SU-DHL-6 (cell line): Measurements from ENCODE around the gene MAST2.

Source experiments
- H2AFZ ChIP-seq: fragments of 200-600 bp; sonication (generic); 2 replicates; pipeline ENCODE4 v1.6.1; 2014; ENCODE audit warnings: low read depth, mild to moderate bottlenecking, moderate library complexity, mixed read lengths, antibody characterized with exemption, low read length; ENCODE audit not compliant: severe bottlenecking
- H3F3A ChIP-seq: fragments of 200-600 bp; shearing (Covaris generic); 2 replicates; pipeline ENCODE4 v1.6.0; 2016; ENCODE audit warnings: antibody characterized with exemption, mild to moderate bottlenecking; ENCODE audit not compliant: insufficient read depth
- H3K27ac ChIP-seq: fragments of 200-600 bp; sonication (generic); 2 replicates; pipeline ENCODE4 v1.5.1; 2016; ENCODE audit warnings: low read depth, mild to moderate bottlenecking, low read length, moderate library complexity, mixed read lengths
- H3K27me3 ChIP-seq: fragments of 200-600 bp; sonication (generic), shearing (Covaris generic); 2 replicates; pipeline ENCODE4 v1.6.0; 2014; ENCODE audit warnings: mild to moderate bottlenecking, low read length
- H3K36me3 ChIP-seq: fragments of 200-600 bp; sonication (generic); 2 replicates; pipeline ENCODE4 v1.6.1; 2014; ENCODE audit warnings: mild to moderate bottlenecking, low read length, mixed read lengths
- H3K4me2 ChIP-seq: fragments of 300-600, 200-600 bp; shearing (Covaris generic), sonication (generic); 2 replicates; pipeline ENCODE4 v1.6.0; 2014; ENCODE audit warnings: low read length, low read depth, mild to moderate bottlenecking; ENCODE audit not compliant: poor library complexity, severe bottlenecking
- H3K4me3 ChIP-seq: fragments of 200-600 bp; sonication (generic); 2 replicates; pipeline ENCODE4 v1.5.1; 2014; ENCODE audit warnings: antibody characterized with exemption, low read length, mild to moderate bottlenecking, mixed read lengths; ENCODE audit not compliant: insufficient read depth, poor library complexity, severe bottlenecking
- H3K79me2 ChIP-seq: fragments of 200-600 bp; sonication (generic); 2 replicates; pipeline ENCODE4 v1.6.1; 2014; ENCODE audit warnings: mild to moderate bottlenecking, low read length, moderate library complexity; ENCODE audit not compliant: insufficient read depth
- H3K9ac ChIP-seq: fragments of 200-600 bp; sonication (generic); 2 replicates; pipeline ENCODE4 v1.7.0; 2014; ENCODE audit warnings: mild to moderate bottlenecking, low read length
- H3K9me2 ChIP-seq: fragments of 200-600 bp; sonication (generic); replicated peaks from 2 replicates; pipeline ENCODE4 v1.6.1; 2014; ENCODE audit warnings: low read length; ENCODE audit not compliant: insufficient read depth
- H3K9me3 ChIP-seq: fragments of 200-600 bp; sonication (generic); 2 replicates; pipeline ENCODE4 v1.6.1; 2014; ENCODE audit warnings: low read length, mixed read lengths; ENCODE audit not compliant: insufficient read depth
- H4K20me1 ChIP-seq: fragments of 200-600 bp; sonication (generic); 2 replicates; pipeline ENCODE4 v1.6.1; 2014; ENCODE audit warnings: low read depth, mild to moderate bottlenecking, antibody characterized with exemption, low read length, moderate library complexity, mixed read lengths
- CTCF ChIP-seq: fragments of 200-600 bp; sonication (generic); IDR thresholded peaks from one replicate; pipeline ENCODE4 v1.5.1; 2017; ENCODE audit warnings: antibody characterized with exemption, mild to moderate bottlenecking, low read length, moderate library complexity; ENCODE audit not compliant: insufficient read depth, poor library complexity, severe bottlenecking
- EZH2phosphoT487 ChIP-seq: fragments of 200-600 bp; sonication (generic), shearing (Covaris generic); conservative IDR thresholded peaks from 2 replicates; pipeline ENCODE4 v1.6.1; 2018; ENCODE audit warnings: mild to moderate bottlenecking, antibody characterized with exemption, low read length, moderate library complexity, mixed read lengths

MAST2 gene

GRCh38 chr1:45894921-45895320 is 91.5 kb downstream of the MAST2 start:
- Histone ChIP-seq H3K36me3 (peaks cover 4% of the 10 kb centered on the region; the same call in 1 of the 2 replicates), H3K27ac (no peak overlapping the region), H3K27me3 (no peaks in the 10 kb centered on the region)

GRCh38 chr1:45895406-45895805 is 92.0 kb downstream of the MAST2 start:
- H3K79me2 ChIP-seq = peaks cover 82% of the 10 kb centered on the region
- peaks cover 4% of the 10 kb centered on the region; the same call in 1 of the 2 replicates for H3K36me3 ChIP-seq
- peaks cover 8% of the 10 kb centered on the region; the same call in 1 of the 2 replicates for H3F3A ChIP-seq
- no peak for TF ChIP-seq EZH2phosphoT487
- TF ChIP-seq CTCF = no peak
- no peak overlapping the region for H3K4me2 ChIP-seq
- H3K4me3 ChIP-seq = no peak overlapping the region
- no peak overlapping the region for H2AFZ ChIP-seq
- no peaks in the 10 kb centered on the region for H4K20me1 ChIP-seq
- no peaks in the 10 kb centered on the region for H3K9me3 ChIP-seq
- H3K9ac ChIP-seq = no peak overlapping the region
- H3K9me2 ChIP-seq = no peaks in the 10 kb centered on the region
- H3K27me3 ChIP-seq = no peaks in the 10 kb centered on the region
- no peak overlapping the region for H3K27ac ChIP-seq

More at GRCh38 chr1:45894921-45895320, 91.5 kb downstream of the MAST2 start:
- peaks cover 87% of the 10 kb centered on the region for H3K79me2 ChIP-seq
- H3K9me2 ChIP-seq = no peaks in the 10 kb centered on the region
- H3K9me3 ChIP-seq = no peaks in the 10 kb centered on the region
- no peak overlapping the region for H3K9ac ChIP-seq
- H3K4me2 ChIP-seq = no peak overlapping the region
- TF ChIP-seq CTCF = no peak
- no peak for TF ChIP-seq EZH2phosphoT487
- no peak overlapping the region for H3K4me3 ChIP-seq
- peaks cover 8% of the 10 kb centered on the region; the same call in 1 of the 2 replicates for H3F3A ChIP-seq
- H2AFZ ChIP-seq = no peak overlapping the region
- no peaks in the 10 kb centered on the region for H4K20me1 ChIP-seq

- Histone ChIP-seq H3K36me3 (peaks cover 5% of the 10 kb centered on the region; the same call in 1 of the 2 replicates), H2AFZ (no peak overlapping the region), H3K9me3 (no peaks in the 10 kb centered on the region), H3K9me2 (no peaks in the 10 kb centered on the region), H3K4me2 (no peak overlapping the region), H3K79me2 (peaks cover 89% of the 10 kb centered on the region), H4K20me1 (0 out of 2 replicates have a peak, but pooled peaks cover 3% of the 10 kb centered on the region), H3K27ac (no peak overlapping the region), H3F3A (peaks cover 21% of the 10 kb centered on the region; the same call in 1 of the 2 replicates), H3K9ac (no peak overlapping the region), H3K4me3 (no peak overlapping the region), H3K27me3 (no peaks in the 10 kb centered on the region)
- TF ChIP-seq CTCF (no peak), EZH2phosphoT487 (no peak)
These were observed 103.5 kb downstream of the MAST2 start for GRCh38 chr1:45906883-45907282.
